HCT116 (cell line): ENCODE results near the gene KCNIP3. TPM values are rescaled to one million over a fixed set of nuclear protein-coding genes. Genes with fewer than 3 reads are reported as not detected.

Source experiments
- ATAC-seq: fragments of 200-7000 bp; cut with Tn5 transposase; 2 replicates; pipeline ENCODE4 v1.9.1; 2020; ENCODE audit warnings: mild to moderate bottlenecking, moderate library complexity
- BruUV-seq: library from RNA; stranded (reverse); fragments of 400-500 nt; replicated peaks from 2 replicates; lab custom pipeline; 2021; lab: Mats Ljungman, UMichigan
- CTCF ChIA-PET: fragments of 300-600 bp; sonication (Branson Sonifier 250); formaldehyde crosslinking; loops from one replicate; lab custom pipeline; 2021; ENCODE audit warnings: antibody characterized with exemption; lab: Charles Lee
- POLR2A ChIA-PET: fragments of 300-600, 350-600 bp; sonication (Branson Sonifier 250); formaldehyde crosslinking; loops from one replicate; lab custom pipeline; 2021; ENCODE audit warnings: antibody characterized with exemption; lab: Charles Lee
- RAD21 ChIA-PET, 2 experiments: fragments of 300-600 bp; sonication (Branson Sonifier 250); formaldehyde crosslinking; loops; one replicate each; lab custom pipeline; 2023; ENCODE audit warnings: low total read pairs in 2 of 2; ENCODE audit not compliant: uncharacterized antibody in 2 of 2, unreplicated experiment in 2 of 2, low non-redundant PET in 1 of 2; lab: Charles Lee
- DNase-seq: peaks from one replicate; pipeline ENCODE4 v3.0.0-alpha.2; 2010; ENCODE audit warnings: low read depth, low spot score
- H2AFZ ChIP-seq: fragments of 200-600 bp; shearing (Covaris generic), sonication (generic); 2 replicates; pipeline ENCODE4 v1.6.1; 2017; ENCODE audit warnings: low read depth, mixed run types, mixed read lengths, antibody characterized with exemption, low read length; ENCODE audit not compliant: poor library complexity, severe bottlenecking
- H3K27ac ChIP-seq: 2 replicates; pipeline ENCODE4 v1.5.1; 2012; ENCODE audit warnings: low read depth, low read length
- H3K27me3 ChIP-seq: fragments of 200-600 bp; sonication (generic); 2 replicates; pipeline ENCODE4 v1.6.1; 2016; ENCODE audit warnings: mixed run types, low read length, mixed read lengths; ENCODE audit not compliant: insufficient read depth
- H3K36me3 ChIP-seq, 2 experiments: fragments of 200-500 bp in 1 of 2; fragments of 200-600 bp in 1 of 2; sonication (Bioruptor generic) in 1 of 2; sonication (generic) in 1 of 2; 2 replicates each; pipeline versions ENCODE4 v1.5.1 to v1.6.1; 2014 to 2016; ENCODE audit warnings: low read length in 2 of 2, inconsistent platforms in 1 of 2, mixed read lengths in 1 of 2, mixed run types in 1 of 2; ENCODE audit not compliant: insufficient read depth in 2 of 2, control insufficient read depth in 1 of 2
- H3K4me1 ChIP-seq, 2 experiments: fragments of 200-600 bp in 1 of 2; sonication (generic) in 1 of 2; 2 replicates each; pipeline versions ENCODE4 v1.5.1 to v1.6.1; 2012 to 2017; ENCODE audit warnings: low read length in 2 of 2, inconsistent platforms in 1 of 2, mild to moderate bottlenecking in 1 of 2, mixed read lengths in 1 of 2, mixed run types in 1 of 2, moderate library complexity in 1 of 2; ENCODE audit not compliant: insufficient read depth in 2 of 2, control insufficient read depth in 1 of 2
- H3K4me2 ChIP-seq: fragments of 200-600 bp; sonication (generic); 2 replicates; pipeline ENCODE4 v1.6.1; 2017; ENCODE audit warnings: mixed run types, low read length, mixed read lengths
- H3K4me3 ChIP-seq, 2 experiments: fragments of 200-600 bp in 1 of 2; sonication (generic) in 1 of 2; replicated peaks in 1 of 2; 2 replicates each; pipeline ENCODE4 v1.5.1; 2011 to 2016; ENCODE audit warnings: low read length in 2 of 2, control low read depth in 1 of 2, low read depth in 1 of 2, mild to moderate bottlenecking in 1 of 2, mixed read lengths in 1 of 2, mixed run types in 1 of 2
- H3K79me2 ChIP-seq: fragments of 200-600 bp; sonication (generic); 2 replicates; pipeline ENCODE4 v1.6.1; 2017; ENCODE audit warnings: mild to moderate bottlenecking, mixed run types, low read length, moderate library complexity, mixed read lengths; ENCODE audit not compliant: insufficient read depth
- H3K9ac ChIP-seq: fragments of 200-600 bp; sonication (generic); 2 replicates; pipeline ENCODE4 v1.6.1; 2016; ENCODE audit warnings: low read length, mixed read lengths
- H3K9me2 ChIP-seq: fragments of 200-600 bp; sonication (generic), shearing (Covaris generic); 2 replicates; pipeline ENCODE4 v1.6.1; 2017; ENCODE audit warnings: mixed run types, mild to moderate bottlenecking, moderate library complexity; ENCODE audit not compliant: insufficient read depth
- H3K9me3 ChIP-seq, 2 experiments: fragments of 200-500 bp in 1 of 2; fragments of 200-600 bp in 1 of 2; sonication (Bioruptor generic) in 1 of 2; sonication (generic) in 1 of 2; 2 replicates each; pipeline ENCODE4 v1.6.1; 2014 to 2017; ENCODE audit warnings: low read length in 2 of 2, mixed read lengths in 2 of 2, inconsistent platforms in 1 of 2, low read depth in 1 of 2, mild to moderate bottlenecking in 1 of 2, mixed run types in 1 of 2, moderate library complexity in 1 of 2; ENCODE audit not compliant: control insufficient read depth in 1 of 2, insufficient read depth in 1 of 2
- H4K20me1 ChIP-seq: fragments of 200-600 bp; sonication (generic), shearing (Covaris generic); 2 replicates; pipeline ENCODE4 v1.6.1; 2017; ENCODE audit warnings: mixed run types, mild to moderate bottlenecking, moderate library complexity; ENCODE audit not compliant: insufficient read depth
- CBX3 ChIP-seq: IDR thresholded peaks from 2 replicates; pipeline ENCODE4 v1.6.1; 2012; ENCODE audit warnings: low read depth
- CEBPB ChIP-seq: IDR thresholded peaks from 2 replicates; pipeline ENCODE4 v1.6.1; 2012; ENCODE audit warnings: low read depth
- CTCF ChIP-seq, 3 experiments: fragments of 200-600 bp in 1 of 3; sonication (generic) in 1 of 3; IDR thresholded peaks in 2 of 3; conservative IDR thresholded peaks in 1 of 3; 2 replicates each; pipeline ENCODE4 v1.5.1; 2012 to 2017; ENCODE audit warnings: low read depth in 2 of 3, low read length in 2 of 3, antibody characterized with exemption in 1 of 3, borderline replicate concordance in 1 of 3, control low read depth in 1 of 3, mild to moderate bottlenecking in 1 of 3, mixed read lengths in 1 of 3, mixed run types in 1 of 3, moderate library complexity in 1 of 3; ENCODE audit not compliant: insufficient read depth in 1 of 3
- EGR1 ChIP-seq: IDR thresholded peaks from 2 replicates; pipeline ENCODE4 v1.6.1; 2012; ENCODE audit warnings: low read depth
- ELF1 ChIP-seq: IDR thresholded peaks from 2 replicates; pipeline ENCODE4 v1.6.1; 2012; ENCODE audit warnings: low read depth, borderline replicate concordance
- EZH2 ChIP-seq: fragments of 200-600 bp; sonication (generic); IDR thresholded peaks from 2 replicates; pipeline ENCODE4 v1.6.1; 2017; ENCODE audit warnings: antibody characterized with exemption, mixed run types
- EZH2phosphoT487 ChIP-seq: fragments of 200-600 bp; IDR thresholded peaks from 2 replicates; pipeline ENCODE4 v1.6.1; 2018; ENCODE audit warnings: antibody characterized with exemption, borderline replicate concordance
- JUND ChIP-seq: IDR thresholded peaks from 2 replicates; pipeline ENCODE4 v1.6.1; 2012
- POLR2AphosphoS5 ChIP-seq: IDR thresholded peaks from 2 replicates; pipeline ENCODE4 v1.6.1; 2011; ENCODE audit warnings: mild to moderate bottlenecking, low read depth, low read length, moderate library complexity
- RAD21 ChIP-seq: IDR thresholded peaks from 2 replicates; pipeline ENCODE4 v1.6.1; 2012; ENCODE audit warnings: low read depth, mild to moderate bottlenecking
- SIN3A ChIP-seq: IDR thresholded peaks from 2 replicates; pipeline ENCODE4 v1.6.1; 2012; ENCODE audit warnings: low read depth
- SP1 ChIP-seq: IDR thresholded peaks from 2 replicates; pipeline ENCODE4 v1.6.1; 2012; ENCODE audit warnings: low read depth
- YY1 ChIP-seq: IDR thresholded peaks from 2 replicates; pipeline ENCODE4 v1.6.1; 2011; ENCODE audit warnings: low read length, low read depth, moderate library complexity, mild to moderate bottlenecking; ENCODE audit not compliant: insufficient replicate concordance; ENCODE audit errors: extremely low read depth
- ZFX ChIP-seq: fragments of 450-650 bp; IDR thresholded peaks from 2 replicates; pipeline ENCODE4 v1.6.1; 2017
- ZNF274 ChIP-seq: fragments of 200-500 bp; sonication (Bioruptor generic); IDR thresholded peaks from 2 replicates; pipeline ENCODE4 v1.6.1; 2014; ENCODE audit warnings: mild to moderate bottlenecking, low read depth, low read length, inconsistent platforms
- intact Hi-C: fragments of 100-400 bp; cut with micrococcal nuclease; formaldehyde crosslinking; loops from 2 replicates; pipeline ENCODE4 v1.10.0; 2022
- total RNA-seq: library from RNA; stranded (reverse); gene quantifications from one replicate; pipeline ENCODE4 v1.2.1, GENCODE V29; 2021; ENCODE audit not compliant: unreplicated experiment
- TF ChIP-seq, protein P1 (sequence below): IDR thresholded peaks from 2 replicates; pipeline ENCODE4 v1.6.1; 2012; ENCODE audit warnings: low read depth
- TF ChIP-seq, protein P2 (sequence below): IDR thresholded peaks from 2 replicates; pipeline ENCODE4 v1.6.1; 2011; ENCODE audit warnings: mild to moderate bottlenecking, low read length, moderate library complexity; ENCODE audit not compliant: insufficient replicate concordance; ENCODE audit errors: extremely low read depth
- TF ChIP-seq, protein P3 (sequence below): IDR thresholded peaks from 2 replicates; pipeline ENCODE4 v1.6.1; 2012
- TF ChIP-seq, protein P4 (sequence below): IDR thresholded peaks from 2 replicates; pipeline ENCODE4 v1.6.1; 2012

The KCNIP3 gene
- total RNA-seq, 1 experiment from 2014 or later: 3.1 TPM

- no peak overlapping the region for H3K27ac ChIP-seq
- H3K4me1 ChIP-seq: no peaks in the 10 kb centered on the region
- H3K9ac ChIP-seq: no peak overlapping the region
- no peaks in the 10 kb centered on the region for H3K9me3 ChIP-seq
- TF ChIP-seq JUND (no peak), SP1 (no peak), ZNF274 (no peak), EZH2phosphoT487 (no peak), POLR2AphosphoS5 (no peak), YY1 (no peak), ZFX (no peak), CTCF (IDR thresholded peaks at IDR 0.05 in 2 of 3, conservative IDR thresholded peaks at IDR 0.05 in 1 of 3; ENCODE audit: borderline replicate concordance in 1 of 3, insufficient read depth in 1 of 3, low read depth in 2 of 3, low read length in 2 of 3) (no peak), ELF1 (no peak), CEBPB (no peak), CBX3 (no peak), EGR1 (no peak), EZH2 (no peak), RAD21 (no peak), SIN3A (no peak)
- TF ChIP-seq, protein P1, sequence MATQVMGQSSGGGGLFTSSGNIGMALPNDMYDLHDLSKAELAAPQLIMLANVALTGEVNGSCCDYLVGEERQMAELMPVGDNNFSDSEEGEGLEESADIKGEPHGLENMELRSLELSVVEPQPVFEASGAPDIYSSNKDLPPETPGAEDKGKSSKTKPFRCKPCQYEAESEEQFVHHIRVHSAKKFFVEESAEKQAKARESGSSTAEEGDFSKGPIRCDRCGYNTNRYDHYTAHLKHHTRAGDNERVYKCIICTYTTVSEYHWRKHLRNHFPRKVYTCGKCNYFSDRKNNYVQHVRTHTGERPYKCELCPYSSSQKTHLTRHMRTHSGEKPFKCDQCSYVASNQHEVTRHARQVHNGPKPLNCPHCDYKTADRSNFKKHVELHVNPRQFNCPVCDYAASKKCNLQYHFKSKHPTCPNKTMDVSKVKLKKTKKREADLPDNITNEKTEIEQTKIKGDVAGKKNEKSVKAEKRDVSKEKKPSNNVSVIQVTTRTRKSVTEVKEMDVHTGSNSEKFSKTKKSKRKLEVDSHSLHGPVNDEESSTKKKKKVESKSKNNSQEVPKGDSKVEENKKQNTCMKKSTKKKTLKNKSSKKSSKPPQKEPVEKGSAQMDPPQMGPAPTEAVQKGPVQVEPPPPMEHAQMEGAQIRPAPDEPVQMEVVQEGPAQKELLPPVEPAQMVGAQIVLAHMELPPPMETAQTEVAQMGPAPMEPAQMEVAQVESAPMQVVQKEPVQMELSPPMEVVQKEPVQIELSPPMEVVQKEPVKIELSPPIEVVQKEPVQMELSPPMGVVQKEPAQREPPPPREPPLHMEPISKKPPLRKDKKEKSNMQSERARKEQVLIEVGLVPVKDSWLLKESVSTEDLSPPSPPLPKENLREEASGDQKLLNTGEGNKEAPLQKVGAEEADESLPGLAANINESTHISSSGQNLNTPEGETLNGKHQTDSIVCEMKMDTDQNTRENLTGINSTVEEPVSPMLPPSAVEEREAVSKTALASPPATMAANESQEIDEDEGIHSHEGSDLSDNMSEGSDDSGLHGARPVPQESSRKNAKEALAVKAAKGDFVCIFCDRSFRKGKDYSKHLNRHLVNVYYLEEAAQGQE: no peak
- TF ChIP-seq, protein P2, sequence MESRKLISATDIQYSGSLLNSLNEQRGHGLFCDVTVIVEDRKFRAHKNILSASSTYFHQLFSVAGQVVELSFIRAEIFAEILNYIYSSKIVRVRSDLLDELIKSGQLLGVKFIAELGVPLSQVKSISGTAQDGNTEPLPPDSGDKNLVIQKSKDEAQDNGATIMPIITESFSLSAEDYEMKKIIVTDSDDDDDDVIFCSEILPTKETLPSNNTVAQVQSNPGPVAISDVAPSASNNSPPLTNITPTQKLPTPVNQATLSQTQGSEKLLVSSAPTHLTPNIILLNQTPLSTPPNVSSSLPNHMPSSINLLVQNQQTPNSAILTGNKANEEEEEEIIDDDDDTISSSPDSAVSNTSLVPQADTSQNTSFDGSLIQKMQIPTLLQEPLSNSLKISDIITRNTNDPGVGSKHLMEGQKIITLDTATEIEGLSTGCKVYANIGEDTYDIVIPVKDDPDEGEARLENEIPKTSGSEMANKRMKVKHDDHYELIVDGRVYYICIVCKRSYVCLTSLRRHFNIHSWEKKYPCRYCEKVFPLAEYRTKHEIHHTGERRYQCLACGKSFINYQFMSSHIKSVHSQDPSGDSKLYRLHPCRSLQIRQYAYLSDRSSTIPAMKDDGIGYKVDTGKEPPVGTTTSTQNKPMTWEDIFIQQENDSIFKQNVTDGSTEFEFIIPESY: no peak
- TF ChIP-seq, protein P3, sequence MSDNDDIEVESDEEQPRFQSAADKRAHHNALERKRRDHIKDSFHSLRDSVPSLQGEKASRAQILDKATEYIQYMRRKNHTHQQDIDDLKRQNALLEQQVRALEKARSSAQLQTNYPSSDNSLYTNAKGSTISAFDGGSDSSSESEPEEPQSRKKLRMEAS: no peak
- TF ChIP-seq, protein P4, sequence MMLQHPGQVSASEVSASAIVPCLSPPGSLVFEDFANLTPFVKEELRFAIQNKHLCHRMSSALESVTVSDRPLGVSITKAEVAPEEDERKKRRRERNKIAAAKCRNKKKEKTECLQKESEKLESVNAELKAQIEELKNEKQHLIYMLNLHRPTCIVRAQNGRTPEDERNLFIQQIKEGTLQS: no peak
- DNase-seq (no peak), ATAC-seq (no peak)
- H3K9me2 ChIP-seq: no peaks in the 10 kb centered on the region
- no peak overlapping the region for H3K4me3 ChIP-seq
- BruUV-seq: no TSS peak
- no peaks in the 10 kb centered on the region for H4K20me1 ChIP-seq
- intact Hi-C loops: no loop called here
- H3K79me2 ChIP-seq: no peaks in the 10 kb centered on the region
- no peaks in the 10 kb centered on the region for H3K36me3 ChIP-seq
- no peak overlapping the region for H3K4me2 ChIP-seq
- H3K27me3 ChIP-seq: no peaks in the 10 kb centered on the region
- POLR2A ChIA-PET: no interaction called here
- RAD21 ChIA-PET: no interaction called here
- H2AFZ ChIP-seq: no peak overlapping the region
- CTCF ChIA-PET: interaction anchor here (0.8 to 2.5 kb wide), 2 partner anchors 17 to 27 kb away, joined by 3 to 10 read pairs; no protein-coding TSS in a partner anchor
Measured at GRCh38 chr2:95362486-95362885, 65.3 kb downstream of the KCNIP3 start.
